Tibial nerve (tissue), 4 donors: Measurements from ENCODE around the gene RSRC2. TPM values are rescaled to one million over a fixed set of nuclear protein-coding genes. Genes with fewer than 3 reads are reported as not detected.

Experiments
- DNase-seq, 2 donors: peaks; one replicate each; pipeline ENCODE4 v3.0.0-alpha.2; 2019; ENCODE audit warnings: low spot score in 2 of 2
- H3K27ac ChIP-seq, 4 donors: fragments of 200-600 bp; sonication (generic) in 3 of 4; one replicate each; pipeline ENCODE4 v1.5.1; 2017 to 2019; ENCODE audit warnings: mild to moderate bottlenecking in 1 of 4
- H3K27me3 ChIP-seq, 2 donors: fragments of 200-600 bp; sonication (generic) in 1 of 2; one replicate each; pipeline versions ENCODE4 v1.5.1 to v1.6.0; 2017 to 2019
- H3K36me3 ChIP-seq, 3 donors: fragments of 200-600 bp; sonication (generic); one replicate each; pipeline ENCODE4 v1.5.1; 2018 to 2019
- H3K4me1 ChIP-seq, 4 donors: fragments of 200-600 bp; sonication (generic) in 3 of 4; one replicate each; pipeline ENCODE4 v1.5.1; 2017 to 2019
- H3K4me3 ChIP-seq, 4 donors: fragments of 200-600 bp; sonication (generic) in 3 of 4; one replicate each; pipeline ENCODE4 v1.5.1; 2017 to 2019; ENCODE audit warnings: mild to moderate bottlenecking in 1 of 4, moderate library complexity in 1 of 4
- H3K9me3 ChIP-seq, 4 donors: fragments of 200-600 bp; sonication (generic) in 3 of 4; one replicate each; pipeline ENCODE4 v1.5.1; 2017 to 2019
- CTCF ChIP-seq, 5 experiments: fragments of 200-600 bp in 3 of 5; fragments of 450-650 bp in 2 of 5; sonication (generic) in 3 of 5; IDR thresholded peaks; one replicate each; pipeline ENCODE4 v1.5.1; 2016 to 2019; ENCODE audit warnings: antibody characterized with exemption in 5 of 5, mild to moderate bottlenecking in 3 of 5, moderate library complexity in 2 of 5
- EP300 ChIP-seq, 2 donors: sonication (generic); formaldehyde crosslinking; IDR thresholded peaks; one replicate each; pipeline ENCODE4 v1.6.1; 2017; ENCODE audit warnings: antibody characterized with exemption in 2 of 2, mild to moderate bottlenecking in 1 of 2
- POLR2A ChIP-seq, 2 donors: fragments of 450-650 bp; IDR thresholded peaks; one replicate each; pipeline ENCODE4 v1.6.1; 2017; ENCODE audit warnings: antibody characterized with exemption in 2 of 2, mild to moderate bottlenecking in 2 of 2, moderate library complexity in 2 of 2
- WGBS, 2 donors: methylation state at CpG; one replicate each; pipeline ENCODE4 v1.1.5; 2018; 5-methylcytosine and 5-hydroxymethylcytosine counted together
- total RNA-seq, 4 donors: library from RNA; depleted of rRNA; stranded (reverse); fragments of >200 nt; gene quantifications; one replicate each; pipeline ENCODE4 v1.1.0, GENCODE V29; 2016

The RSRC2 gene
- total RNA-seq, 4 donors from 2014 or later, result 66.6 to 128 (median 80.7) TPM

- no peak for TF ChIP-seq CTCF (IDR thresholded peaks at IDR 0.05)
- TF ChIP-seq POLR2A (IDR thresholded peaks at IDR 0.05), result no peak
- no peak for TF ChIP-seq EP300 (IDR thresholded peaks at IDR 0.05)
- 0 to 1% methylated on average over 21 of the region's 21 CpGs for WGBS, 2 donors
- H3K27ac ChIP-seq, result peak overlapping the region; percentile 58 to 98 (median 95)
Measured at GRCh38 chr12:122527478-122527944, 775 bp upstream of the RSRC2 start.

GRCh38 chr12:122523846-122524718 lies 2.7 kb downstream of the RSRC2 start:
- H3K4me3 ChIP-seq, result peak overlapping the region in 3 of 4 donors; percentile 34 to 49 (median 40)
- DNase-seq, result no peak
- no peaks in the 10 kb centered on the region for H3K9me3 ChIP-seq
- TF ChIP-seq POLR2A (IDR thresholded peaks at IDR 0.05) (no peak), CTCF (IDR thresholded peaks at IDR 0.05) (no peak), EP300 (IDR thresholded peaks at IDR 0.05) (no peak)
- peak overlapping the region in 2 of 4 donors; percentile 82 to 97 for H3K27ac ChIP-seq
- H3K36me3 ChIP-seq, result peaks cover 0 to 32% (median 5%) of the 10 kb centered on the region in 3 donors
- H3K27me3 ChIP-seq, result no peaks in the 10 kb centered on the region
- peaks cover 0 to 57% (median 35%) of the 10 kb centered on the region in 4 donors for H3K4me1 ChIP-seq
- 16 to 18% methylated on average over 8 of the region's 8 CpGs for WGBS, 2 donors

More at GRCh38 chr12:122527478-122527944, 775 bp upstream of the RSRC2 start:
- Histone ChIP-seq H3K27me3 (no peaks in the 10 kb centered on the region), H3K36me3 (no peaks in the 10 kb centered on the region), H3K4me1 (peaks cover 0 to 45% (median 29%) of the 10 kb centered on the region in 4 donors), H3K9me3 (no peaks in the 10 kb centered on the region), H3K4me3 (peak overlapping the region; percentile 29 to 67 (median 52))
- no peak for DNase-seq

GRCh38 chr12:122523280-122523679 lies 3.5 kb downstream of the RSRC2 start:
- TF ChIP-seq CTCF (IDR thresholded peaks at IDR 0.05) (no peak), EP300 (IDR thresholded peaks at IDR 0.05) (no peak), POLR2A (IDR thresholded peaks at IDR 0.05) (no peak)
- no peak for DNase-seq
- peak overlapping the region in 3 of 4 donors; percentile 1 to 82 (median 45) for H3K27ac ChIP-seq
- H3K36me3 ChIP-seq, result peaks cover 3 to 40% (median 9%) of the 10 kb centered on the region in 3 donors
- H3K4me3 ChIP-seq, result peak overlapping the region in 1 of 4 donors; percentile 49
- no peaks in the 10 kb centered on the region for H3K27me3 ChIP-seq
- 30 to 38% methylated on average over 8 of the region's 8 CpGs for WGBS, 2 donors
- H3K9me3 ChIP-seq, result no peaks in the 10 kb centered on the region
- H3K4me1 ChIP-seq, result peaks cover 0 to 53% (median 35%) of the 10 kb centered on the region in 4 donors

- Histone ChIP-seq H3K27me3 (no peaks in the 10 kb centered on the region), H3K36me3 (peaks cover 8 to 66% (median 30%) of the 10 kb centered on the region in 3 donors), H3K9me3 (no peaks in the 10 kb centered on the region), H3K4me1 (peaks cover 0 to 41% (median 32%) of the 10 kb centered on the region in 4 donors), H3K4me3 (no peak overlapping the region), H3K27ac (no peak overlapping the region)
- 93% methylated on average over 4 of the region's 4 CpGs for WGBS, 2 donors
- no peak for DNase-seq
- TF ChIP-seq EP300 (IDR thresholded peaks at IDR 0.05) (no peak), POLR2A (IDR thresholded peaks at IDR 0.05) (no peak)
Measured at GRCh38 chr12:122520676-122521075, 6.1 kb downstream of the RSRC2 start.

GRCh38 chr12:122519418-122519817 lies 7.3 kb downstream of the RSRC2 start:
- TF ChIP-seq CTCF (IDR thresholded peaks at IDR 0.05), result no peak
- TF ChIP-seq POLR2A (IDR thresholded peaks at IDR 0.05), result no peak
- no peak for TF ChIP-seq EP300 (IDR thresholded peaks at IDR 0.05)
- H3K4me3 ChIP-seq, result no peak overlapping the region
- 81 to 92% methylated on average over 1 of the region's 1 CpG for WGBS, 2 donors
- H3K27me3 ChIP-seq, result no peaks in the 10 kb centered on the region
- peaks cover 8 to 78% (median 39%) of the 10 kb centered on the region in 3 donors for H3K36me3 ChIP-seq
- no peaks in the 10 kb centered on the region for H3K9me3 ChIP-seq
- peaks cover 0 to 32% (median 22%) of the 10 kb centered on the region in 4 donors for H3K4me1 ChIP-seq
- no peak for DNase-seq
- H3K27ac ChIP-seq, result no peak overlapping the region
